ENCODE measurements around the gene MRPS15.

MRPS15 gene

GRCh38 chr1:36463463-36463802, 751 bp downstream of the MRPS15 start:
- DNase-seq (ENCODE audit: low read depth in 1 of 2, low spot score in 1 of 2): no peak

GRCh38 chr1:36458910-36459309, 5.3 kb downstream of the MRPS15 start:
- DNase-seq (ENCODE audit: low read depth in 1 of 2, low spot score in 1 of 2): peak; percentile 16 to 43

GRCh38 chr1:36457691-36458090, 6.5 kb downstream of the MRPS15 start:
- no peak for DNase-seq (ENCODE audit: low read depth in 1 of 2, low spot score in 1 of 2)

GRCh38 chr1:36456391-36456928, 7.7 kb downstream of the MRPS15 start:
- no peak for DNase-seq (ENCODE audit: low read depth in 1 of 2, low spot score in 1 of 2)

GRCh38 chr1:36455386-36455785, 8.8 kb downstream of the MRPS15 start:
- no peak for DNase-seq (ENCODE audit: low read depth in 1 of 2, low spot score in 1 of 2)

GRCh38 chr1:36453600-36454388, 10.4 kb downstream of the MRPS15 start:
- no peak for DNase-seq (ENCODE audit: low read depth in 1 of 2, low spot score in 1 of 2)

GRCh38 chr1:36453051-36453450, 11.1 kb downstream of the MRPS15 start:
- no peak for DNase-seq (ENCODE audit: low read depth in 1 of 2, low spot score in 1 of 2)

- DNase-seq (ENCODE audit: low read depth in 1 of 2, low spot score in 1 of 2): no peak
These were observed 13.3 kb downstream of the MRPS15 start for GRCh38 chr1:36450919-36451305.

- DNase-seq (ENCODE audit: low read depth in 1 of 2, low spot score in 1 of 2): peak; percentile 72 to 80
These were observed 13.8 kb downstream of the MRPS15 start, which contains the start of gene OSCP1 for GRCh38 chr1:36450270-36450918. OSCP1 (minus strand) TSS chr1:36450451; CDS start chr1:36450369, 82 bp downstream.

- DNase-seq (ENCODE audit: low read depth in 1 of 2, low spot score in 1 of 2): no peak
These were observed 15.6 kb downstream of the MRPS15 start for GRCh38 chr1:36448530-36449056.

- no peak for DNase-seq (ENCODE audit: low read depth in 1 of 2, low spot score in 1 of 2)
These were observed 16.7 kb downstream of the MRPS15 start for GRCh38 chr1:36447450-36447849.

- DNase-seq (ENCODE audit: low read depth in 1 of 2, low spot score in 1 of 2): no peak
These were observed 17.4 kb downstream of the MRPS15 start for GRCh38 chr1:36446746-36447145.

GRCh38 chr1:36446271-36446670, 17.9 kb downstream of the MRPS15 start:
- no peak for DNase-seq (ENCODE audit: low read depth in 1 of 2, low spot score in 1 of 2)

GRCh38 chr1:36443297-36443696, 20.9 kb downstream of the MRPS15 start:
- DNase-seq (ENCODE audit: low read depth in 1 of 2, low spot score in 1 of 2): no peak

GRCh38 chr1:36442337-36442736, 21.8 kb downstream of the MRPS15 start:
- DNase-seq (ENCODE audit: low read depth in 1 of 2, low spot score in 1 of 2): no peak

GRCh38 chr1:36440646-36441045, 23.5 kb downstream of the MRPS15 start:
- no peak for DNase-seq (ENCODE audit: low read depth in 1 of 2, low spot score in 1 of 2)

- no peak for DNase-seq (ENCODE audit: low read depth in 1 of 2, low spot score in 1 of 2)
These were observed 24.1 kb downstream of the MRPS15 start for GRCh38 chr1:36440044-36440443.

GRCh38 chr1:36438715-36439114, 25.5 kb downstream of the MRPS15 start:
- no peak for DNase-seq (ENCODE audit: low read depth in 1 of 2, low spot score in 1 of 2)

- DNase-seq (ENCODE audit: low read depth in 1 of 2, low spot score in 1 of 2): no peak
These were observed 27.4 kb downstream of the MRPS15 start for GRCh38 chr1:36436821-36437220.

GRCh38 chr1:36433102-36433501, 31.1 kb downstream of the MRPS15 start:
- no peak for DNase-seq (ENCODE audit: low read depth in 1 of 2, low spot score in 1 of 2)

GRCh38 chr1:36432616-36433015, 31.6 kb downstream of the MRPS15 start:
- DNase-seq (ENCODE audit: low read depth in 1 of 2, low spot score in 1 of 2): no peak

GRCh38 chr1:36425791-36426190, 38.4 kb downstream of the MRPS15 start:
- no peak for DNase-seq (ENCODE audit: low read depth in 1 of 2, low spot score in 1 of 2)
